Kasumi-1 (cell line): Measurements from ENCODE around the gene MBTD1.
A peak's percentile ranks its signal among the peaks of the same experiment; 100 is the strongest.
"Not testable (repeated sequence)": the region's sequence is repeated elsewhere in the genome, so short reads cannot be mapped to it uniquely, and the experiment has no call there.

ENCODE experiments used
- DNase-seq, 2 experiments: peaks; one replicate each; lab custom pipeline; 2025; lab: John Stamatoyannopoulos, UW

MBTD1 gene

DNA sequence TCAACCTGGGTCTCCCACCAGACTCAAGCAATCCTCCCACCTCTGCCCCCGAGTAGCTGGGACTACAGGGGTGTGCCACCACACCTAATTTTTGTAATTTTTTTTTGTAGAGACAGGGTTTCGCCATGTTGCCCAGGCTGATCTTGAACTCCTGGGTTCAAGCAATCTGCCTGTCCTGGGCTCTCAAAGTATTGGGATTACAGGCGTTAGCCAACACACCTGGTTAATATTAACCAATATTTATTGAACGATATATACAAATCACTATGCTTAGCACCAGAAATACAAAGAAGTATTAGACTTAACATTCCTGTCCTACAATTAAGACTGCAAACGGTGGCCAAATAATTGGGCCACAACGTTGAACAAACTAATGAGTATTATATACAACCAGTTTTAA lies 4.2 kb downstream of the MBTD1 start:
- DNase-seq: no peak

DNA sequence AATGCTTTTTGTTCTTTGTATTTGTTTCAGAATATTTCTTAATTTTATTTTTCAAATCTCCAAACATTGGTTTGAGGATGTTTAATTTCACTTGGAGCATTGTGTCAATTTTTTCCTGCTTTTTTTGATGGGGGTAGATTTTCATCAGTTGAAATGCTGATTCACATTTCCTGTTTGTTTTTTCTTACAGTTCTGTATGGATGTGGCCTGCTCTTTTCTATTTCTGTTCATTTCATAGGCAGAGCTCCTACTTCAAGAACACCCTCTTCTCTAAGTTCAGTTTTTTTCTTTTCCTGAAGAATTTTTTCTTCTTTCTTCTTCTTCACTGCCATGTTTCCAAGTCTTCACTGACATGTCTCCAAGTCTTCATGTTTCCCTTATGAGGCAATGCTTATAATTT lies 8.8 kb downstream of the MBTD1 start:
- DNase-seq: no peak

DNA sequence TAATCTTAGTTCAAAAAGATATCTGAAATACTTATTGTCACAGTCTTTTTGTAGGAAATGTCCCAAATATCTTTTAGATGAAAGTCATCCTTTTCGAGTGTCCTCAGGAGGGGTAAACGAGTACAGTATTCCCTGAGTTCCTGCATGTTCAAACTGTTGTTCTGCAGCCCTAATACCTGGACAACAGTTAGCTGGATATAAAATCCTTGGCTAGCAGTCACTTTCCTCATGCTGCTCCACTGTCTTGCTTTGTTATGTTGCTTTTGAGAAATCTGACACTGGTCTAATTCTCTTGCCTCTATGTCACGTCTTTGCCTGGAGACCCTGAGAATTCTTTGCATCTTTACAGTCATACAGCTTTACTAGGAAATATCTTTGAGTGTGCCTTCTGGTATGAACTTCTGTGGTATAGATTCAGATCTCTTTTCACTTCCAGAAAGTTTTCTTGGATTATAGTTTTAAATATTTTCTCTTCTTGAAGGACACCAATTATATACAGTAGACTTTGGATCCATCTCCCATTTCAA lies 9.5 kb downstream of the MBTD1 start:
- no peak for DNase-seq

DNA sequence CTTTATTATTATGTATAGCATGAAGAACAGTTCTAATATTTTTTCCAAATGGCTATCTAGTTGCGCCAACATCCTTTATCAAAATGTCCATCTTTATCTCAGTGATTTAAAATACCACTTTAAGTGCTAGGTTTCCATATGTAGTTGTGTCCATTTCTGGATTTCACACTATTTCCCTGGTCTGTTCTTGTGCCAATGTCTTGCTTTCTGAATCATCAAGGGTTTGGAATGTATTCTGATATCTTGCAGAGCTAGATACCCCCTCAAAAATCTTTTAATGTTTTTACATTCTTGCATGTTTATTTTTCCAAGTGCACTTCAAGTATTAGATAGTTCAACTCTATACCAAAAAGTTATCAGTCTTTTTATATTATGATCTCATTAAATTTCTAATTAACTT lies 14.3 kb downstream of the MBTD1 start:
- no peak for DNase-seq

DNA sequence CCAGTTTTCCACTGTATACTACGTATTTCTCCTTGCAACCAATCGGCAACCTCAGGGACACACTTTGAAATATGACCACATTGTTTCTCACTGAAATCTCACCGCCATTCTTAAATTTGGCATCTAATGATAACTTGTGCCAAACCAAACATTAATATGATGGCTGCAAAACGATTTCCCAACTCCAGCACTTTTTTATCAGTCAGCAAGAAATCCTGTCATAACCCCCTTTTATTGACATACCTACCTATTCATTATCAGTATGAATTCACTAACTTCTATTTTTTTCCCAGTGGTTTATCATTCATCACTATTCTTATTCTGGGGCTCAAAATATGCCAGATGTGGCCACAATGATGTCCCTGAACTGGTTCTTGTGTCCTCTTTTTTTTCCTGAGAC lies 15.8 kb downstream of the MBTD1 start:
- DNase-seq: no peak

DNA sequence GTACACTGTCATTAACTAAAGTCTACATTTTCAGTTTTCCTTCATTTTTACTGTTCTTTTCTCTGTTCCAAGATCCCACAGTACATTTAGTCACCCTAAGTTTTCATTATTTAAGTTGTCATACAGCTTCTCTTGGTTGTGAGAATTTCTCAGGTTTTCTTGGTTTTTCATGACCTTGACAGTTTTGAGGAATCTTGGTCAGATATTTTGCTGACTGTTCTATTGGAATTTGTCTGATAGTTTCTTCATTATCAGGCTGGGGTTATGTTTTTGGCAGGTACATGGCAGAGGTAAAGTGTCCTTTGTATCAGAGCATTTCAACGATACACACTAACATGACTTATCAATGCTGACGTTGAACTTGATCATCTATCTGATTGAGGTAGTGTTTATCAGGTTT lies 19.6 kb downstream of the MBTD1 start:
- no peak for DNase-seq

DNA sequence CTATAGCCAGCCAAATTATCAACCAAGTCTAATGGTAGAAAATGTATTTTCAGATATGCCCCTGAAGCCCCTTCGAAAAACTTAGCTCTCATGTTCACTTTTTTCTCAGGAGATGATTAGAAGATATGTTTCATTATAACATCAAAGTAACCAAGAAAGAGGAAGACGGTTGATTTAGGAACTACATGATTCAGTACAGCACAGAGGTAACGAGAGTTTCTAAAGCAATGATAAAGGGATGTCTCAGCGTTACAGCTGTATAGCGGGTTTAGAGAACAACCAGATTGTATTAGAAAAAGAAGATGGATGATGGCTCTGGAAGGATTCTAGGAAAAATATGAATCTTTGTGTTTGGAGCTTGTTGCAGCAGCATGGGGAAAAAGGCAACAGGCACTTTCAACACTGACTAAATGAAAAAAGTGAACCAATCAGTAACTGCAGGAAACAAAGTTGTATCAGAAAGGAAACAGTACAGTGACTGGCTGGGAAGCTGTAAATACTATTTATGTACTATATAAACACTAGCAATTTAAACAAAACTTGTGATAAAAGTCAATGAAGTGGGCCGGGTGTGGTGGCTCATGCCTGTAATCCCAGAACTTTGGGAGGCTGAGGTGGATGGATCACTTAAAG lies 21.5 kb downstream of the MBTD1 start:
- DNase-seq: peak; percentile 69 to 79

DNA sequence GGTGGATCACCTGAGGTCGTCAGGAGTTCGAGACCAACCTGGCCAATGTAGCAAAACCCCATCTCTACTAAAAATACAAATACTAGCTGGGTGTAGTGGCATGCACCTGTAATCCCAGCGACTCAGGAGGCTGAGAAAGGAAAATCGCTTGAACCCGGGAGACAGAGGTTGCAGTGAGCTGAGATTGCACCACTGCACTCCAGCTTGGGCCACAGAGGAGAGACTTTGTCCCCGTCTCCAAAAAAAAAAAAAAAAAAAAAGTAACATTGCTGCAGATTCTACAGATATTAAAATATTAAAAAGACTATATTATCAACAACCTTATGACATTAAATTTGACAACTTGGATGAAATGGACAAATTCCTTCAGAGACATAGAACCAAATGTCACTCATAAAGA lies 25.7 kb downstream of the MBTD1 start:
- no peak for DNase-seq

DNA sequence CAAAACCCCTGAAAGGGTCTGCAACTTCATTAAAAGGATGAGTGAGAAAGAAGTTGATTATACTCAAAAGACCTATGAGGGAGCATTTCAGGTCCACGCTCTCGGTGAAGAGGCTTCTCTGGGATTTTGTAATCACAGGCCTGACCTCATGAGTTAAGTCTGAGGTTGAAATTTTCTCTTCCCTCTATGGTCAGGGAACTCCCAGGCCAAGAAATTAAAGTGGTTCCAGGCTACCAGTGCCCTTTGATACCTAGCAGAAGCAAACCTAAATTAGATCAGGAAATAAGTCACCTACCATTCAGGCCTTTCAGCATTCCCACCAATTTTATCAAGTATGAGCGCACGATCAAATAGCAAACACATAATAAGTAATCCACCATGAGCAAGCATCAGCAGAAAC lies 27.9 kb downstream of the MBTD1 start:
- DNase-seq: no peak

DNA sequence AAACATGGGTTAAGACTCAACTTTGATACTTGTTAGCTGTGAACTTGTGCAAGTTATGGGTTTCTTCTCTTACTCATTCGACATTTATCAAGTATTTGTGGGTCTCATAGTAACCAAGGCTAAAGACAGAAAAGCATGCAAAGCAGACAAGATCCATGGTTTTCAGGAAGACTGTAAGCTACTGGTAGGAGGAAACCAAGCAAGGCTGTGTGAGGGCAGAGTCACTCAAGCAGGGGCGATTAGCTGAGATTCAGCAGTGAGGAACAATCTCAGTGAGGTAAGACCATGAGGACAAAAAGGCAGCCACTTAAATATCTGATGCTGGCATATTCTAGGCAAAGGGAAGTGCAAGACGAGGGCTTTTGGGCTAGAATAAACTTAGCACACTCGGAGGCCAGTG lies 29.5 kb downstream of the MBTD1 start:
- DNase-seq: no peak

DNA sequence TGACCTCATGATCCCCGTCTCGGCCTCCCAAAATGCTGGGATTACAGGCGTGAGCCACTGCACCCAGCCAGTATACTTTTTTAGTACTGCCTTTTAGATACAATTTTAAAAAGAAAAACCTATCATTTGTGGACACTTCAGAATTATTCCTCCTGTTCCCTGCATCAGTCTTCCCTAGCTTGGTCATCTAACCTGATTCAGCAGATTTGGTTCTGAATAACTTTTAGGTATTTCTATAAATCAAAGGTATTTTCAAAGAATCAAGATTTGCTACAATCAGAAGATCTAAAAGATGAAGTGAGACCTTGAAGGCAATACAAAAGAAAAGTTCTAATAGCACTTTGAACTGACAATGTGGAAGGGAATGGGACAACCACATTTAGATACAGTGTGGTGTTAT lies 30.0 kb downstream of the MBTD1 start:
- no peak for DNase-seq

DNA sequence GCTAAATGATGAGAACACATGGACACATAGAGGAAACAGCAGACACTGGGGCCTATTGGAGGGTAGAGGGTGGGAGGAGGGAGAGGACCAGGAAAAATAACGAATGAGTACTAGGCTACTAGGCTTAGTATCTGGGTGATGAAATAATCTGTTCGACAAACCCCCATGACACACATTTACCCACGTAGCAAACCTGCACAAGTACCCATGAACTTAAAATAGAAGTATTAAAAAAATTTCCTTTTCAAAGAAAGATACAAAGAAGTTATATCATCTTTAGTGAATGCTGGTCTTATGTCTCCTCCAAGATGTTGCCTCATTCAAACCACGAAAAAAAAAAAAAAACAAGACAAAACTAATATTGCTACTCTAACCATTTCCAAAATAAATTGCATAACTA lies 31.7 kb downstream of the MBTD1 start:
- DNase-seq: no peak

DNA sequence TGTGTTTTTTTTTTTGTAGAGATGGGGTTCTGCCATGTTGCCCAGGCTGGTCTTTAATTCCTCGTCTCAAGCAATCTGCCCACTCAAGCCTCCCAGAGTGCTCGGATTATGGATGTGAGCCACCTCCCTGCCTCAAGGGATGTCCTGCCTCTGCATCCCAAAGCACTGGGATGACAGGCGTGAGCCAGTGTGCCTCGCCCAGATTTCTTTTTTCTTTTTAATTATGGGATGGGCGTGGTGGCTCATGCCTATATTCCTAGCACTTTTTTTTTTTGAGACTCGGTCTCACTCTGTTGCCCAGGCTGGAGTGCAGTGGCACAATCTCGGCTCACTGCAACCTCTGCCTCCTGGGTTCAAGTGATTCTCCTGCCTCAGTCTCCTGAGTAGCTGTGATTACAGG lies 34.3 kb downstream of the MBTD1 start:
- DNase-seq: not testable (repeated sequence)

DNA sequence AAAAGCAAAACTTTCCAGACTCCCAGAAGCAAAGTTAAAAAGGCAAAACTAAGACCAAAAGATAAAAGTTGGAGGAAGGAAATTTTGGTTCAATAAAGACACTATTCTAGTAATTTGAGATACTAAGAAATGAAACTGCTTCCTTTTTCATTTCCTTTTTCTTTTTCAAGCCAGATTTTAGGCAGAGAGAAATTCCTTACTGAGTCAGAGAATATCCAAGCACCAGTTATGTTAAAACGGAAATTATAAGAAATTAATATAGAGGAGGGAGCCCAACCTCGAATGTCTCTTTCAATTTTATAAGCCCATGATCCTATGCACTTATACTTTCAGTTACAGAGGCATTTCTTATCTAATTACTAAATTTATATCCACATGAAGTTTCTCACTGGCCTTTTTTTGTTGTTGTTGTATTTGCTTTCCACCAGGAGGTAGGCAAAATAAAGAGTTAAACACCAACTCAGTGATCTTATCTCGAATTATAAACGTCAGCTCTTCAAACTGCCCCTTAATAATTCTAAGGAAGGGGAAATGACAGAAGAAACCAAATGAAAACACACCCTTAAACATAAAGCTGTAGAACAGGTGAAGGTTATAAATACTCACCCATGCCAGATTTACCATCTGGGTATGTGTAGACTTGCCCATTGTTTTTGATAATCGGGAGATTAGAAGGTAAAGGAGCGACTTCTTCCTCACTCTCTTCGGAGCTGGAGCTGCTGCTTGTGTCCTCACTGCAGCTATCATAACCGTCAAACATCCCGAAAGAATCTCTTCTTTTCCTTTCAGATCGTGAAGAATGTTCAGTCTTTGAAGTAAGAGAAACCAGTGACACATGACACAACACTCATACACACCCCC lies 35.2 kb downstream of the MBTD1 start:
- no peak for DNase-seq

DNA sequence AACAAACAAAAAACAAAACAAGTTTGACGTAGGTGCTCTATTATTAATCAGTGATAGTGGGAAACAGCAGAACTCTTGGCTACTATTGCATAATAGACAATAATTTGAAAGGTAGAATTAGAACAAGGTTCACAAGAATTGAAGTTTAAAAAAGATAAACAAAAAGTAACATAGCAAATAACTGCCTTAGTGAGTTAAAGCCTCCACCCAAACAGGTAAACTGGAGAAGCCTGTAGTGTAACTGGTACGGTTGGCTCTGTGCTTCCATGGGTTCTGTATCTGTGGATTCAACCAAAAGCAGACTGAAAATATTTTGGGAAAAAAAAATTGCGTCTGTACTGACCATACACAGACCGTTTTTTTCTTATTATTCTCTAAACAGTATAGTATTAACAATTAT lies 38.5 kb downstream of the MBTD1 start:
- DNase-seq: no peak

DNA sequence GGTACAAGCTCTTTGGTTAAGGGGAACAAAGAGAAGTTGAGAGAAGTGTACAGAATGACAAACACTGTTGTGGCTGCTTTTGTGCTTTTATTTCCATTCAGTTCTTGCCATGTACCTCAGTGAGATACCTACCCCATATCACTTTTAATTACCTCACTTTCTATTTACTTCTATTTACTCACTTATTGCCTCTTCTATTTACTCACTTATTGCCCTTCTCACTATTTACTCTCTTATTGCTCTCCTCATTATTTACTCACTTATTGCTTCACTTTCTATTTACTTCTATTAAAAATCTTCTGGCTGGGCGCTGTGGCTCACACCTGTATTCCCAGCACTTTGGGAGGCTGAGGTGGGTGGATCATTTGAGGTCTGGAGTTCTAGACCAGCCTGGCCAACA lies 41.9 kb downstream of the MBTD1 start:
- DNase-seq: no peak

DNA sequence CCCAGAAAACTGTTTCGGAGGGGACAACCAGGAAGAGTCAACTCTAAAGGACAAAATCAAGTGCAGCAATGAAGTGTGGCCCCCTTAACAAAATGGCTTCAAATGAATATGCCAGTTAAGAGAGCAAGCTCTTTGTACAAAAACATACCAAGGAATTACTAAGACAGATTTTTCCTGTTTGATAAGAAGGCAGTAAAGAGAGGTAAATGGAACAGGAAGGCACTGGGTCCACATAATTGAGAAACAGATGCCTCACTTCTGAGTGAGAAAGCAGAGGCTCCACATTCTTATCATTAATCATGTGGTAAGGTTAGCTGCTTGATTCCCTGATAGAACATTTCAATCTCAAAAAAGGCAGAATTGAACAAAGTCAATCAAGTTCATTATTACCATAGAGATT lies 44.9 kb downstream of the MBTD1 start:
- no peak for DNase-seq

DNA sequence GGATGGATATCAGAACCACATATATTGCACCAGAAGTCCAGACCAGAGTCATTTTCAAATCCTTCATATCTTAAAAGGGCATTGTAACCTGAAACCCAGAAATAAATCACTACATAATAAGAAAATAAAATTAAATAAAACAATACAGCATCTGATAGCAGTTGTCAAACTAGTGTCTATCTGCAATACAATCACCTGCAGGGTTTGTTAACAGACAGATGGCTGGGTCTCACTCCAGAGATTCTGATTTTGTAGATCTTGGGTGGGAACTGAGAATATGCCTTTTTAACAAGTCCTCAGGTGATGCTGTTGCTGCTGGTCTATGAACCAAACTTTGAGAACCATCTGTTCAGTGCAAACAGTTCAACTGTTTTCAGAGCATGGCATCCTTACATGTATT lies 56.0 kb downstream of the MBTD1 start:
- DNase-seq: no peak

DNA sequence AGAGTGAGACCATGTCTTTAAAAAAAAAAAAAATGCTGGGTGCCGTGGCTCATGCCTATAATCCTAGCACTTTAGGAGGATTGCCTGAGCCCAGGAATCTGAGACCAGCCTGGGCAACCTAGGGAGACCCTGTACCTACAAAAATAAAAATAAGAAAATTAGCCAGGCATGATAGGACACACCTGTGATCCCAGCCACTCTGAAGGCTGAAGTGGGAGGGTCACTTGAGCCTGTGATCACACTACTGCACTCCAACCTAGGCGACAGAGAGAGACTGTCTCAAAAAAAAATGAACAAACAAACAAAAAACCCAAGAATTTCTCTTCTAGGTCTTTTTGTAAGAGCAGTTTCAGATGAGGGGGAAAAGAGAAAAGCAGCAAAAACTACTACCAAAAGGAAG lies 59.0 kb downstream of the MBTD1 start:
- DNase-seq: no peak

DNA sequence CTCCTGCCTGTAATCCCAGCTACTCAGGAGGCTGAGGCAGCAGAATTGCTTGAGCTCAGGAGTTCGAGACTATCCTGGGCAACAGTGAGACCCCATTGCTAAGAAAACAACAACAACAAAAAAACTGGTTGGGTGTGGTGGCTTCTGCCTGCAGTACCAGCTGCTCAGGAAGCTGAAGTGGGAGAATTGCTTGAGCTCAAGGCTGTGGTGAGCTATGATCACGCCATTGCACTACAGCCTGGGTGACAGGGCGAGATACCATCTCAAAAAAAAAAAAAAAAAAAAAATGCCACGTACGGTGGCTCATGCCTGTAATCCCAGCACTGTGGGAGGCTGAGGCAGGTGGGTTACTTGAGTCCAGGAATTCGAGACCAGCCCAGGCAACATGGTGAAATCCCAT lies 59.6 kb downstream of the MBTD1 start:
- DNase-seq: no peak

DNA sequence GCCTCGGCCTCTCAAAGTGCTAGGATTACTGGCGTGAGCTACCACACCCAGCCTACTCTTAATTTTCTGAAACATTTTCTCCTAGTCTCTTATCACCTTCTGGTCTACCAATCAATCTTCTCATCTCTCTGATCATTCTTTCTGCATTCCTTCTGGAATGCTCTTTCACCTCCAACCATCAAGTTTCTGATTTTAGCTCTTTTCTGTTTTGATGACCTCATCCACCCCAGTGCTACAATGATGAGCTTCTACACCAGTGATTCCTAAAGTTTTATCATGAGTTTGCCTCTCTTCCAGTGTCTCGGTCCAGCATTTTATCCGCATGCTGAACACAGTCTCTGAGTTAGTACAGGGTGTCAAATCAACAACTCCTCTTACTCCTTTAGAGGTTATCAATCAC lies 62.1 kb downstream of the MBTD1 start:
- no peak for DNase-seq

DNA sequence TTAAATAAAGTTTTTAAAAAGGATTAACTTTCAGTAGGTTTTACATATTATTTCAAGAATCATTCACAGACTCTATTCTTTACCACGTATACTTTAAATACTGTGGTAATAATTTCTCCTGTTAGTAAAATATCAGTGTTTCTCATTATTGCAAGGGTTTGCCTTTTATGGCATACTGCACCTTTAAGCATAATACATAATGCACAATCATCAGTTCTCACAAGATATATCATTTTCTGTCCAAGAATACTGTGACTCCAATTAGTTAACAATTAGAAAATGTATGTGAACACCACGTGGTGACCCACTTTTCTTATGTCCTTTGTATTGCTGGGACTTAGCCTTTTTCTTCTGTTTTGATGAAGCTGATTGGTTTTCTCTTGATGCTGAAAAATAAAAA lies 68.0 kb downstream of the MBTD1 start:
- DNase-seq: no peak

DNA sequence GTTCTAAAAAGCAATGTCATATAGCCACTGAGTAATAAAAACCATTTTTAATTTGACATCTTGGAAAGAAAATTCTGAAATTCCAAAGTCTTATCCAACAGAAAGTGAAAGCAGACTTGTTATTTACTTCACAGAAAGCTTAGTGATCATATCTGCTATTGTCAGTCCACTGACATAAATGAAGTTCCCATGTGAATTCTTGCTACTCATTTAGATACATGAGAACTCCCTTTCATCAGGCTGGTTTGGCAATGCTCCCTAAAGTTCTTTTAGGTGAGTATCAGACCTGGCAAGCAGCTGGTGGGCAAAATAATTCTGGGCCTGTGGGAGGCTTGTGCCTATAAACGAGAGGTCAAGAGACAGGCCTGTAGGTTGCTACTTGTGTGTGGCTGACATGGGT lies 70.2 kb downstream of the MBTD1 start:
- DNase-seq: no peak

DNA sequence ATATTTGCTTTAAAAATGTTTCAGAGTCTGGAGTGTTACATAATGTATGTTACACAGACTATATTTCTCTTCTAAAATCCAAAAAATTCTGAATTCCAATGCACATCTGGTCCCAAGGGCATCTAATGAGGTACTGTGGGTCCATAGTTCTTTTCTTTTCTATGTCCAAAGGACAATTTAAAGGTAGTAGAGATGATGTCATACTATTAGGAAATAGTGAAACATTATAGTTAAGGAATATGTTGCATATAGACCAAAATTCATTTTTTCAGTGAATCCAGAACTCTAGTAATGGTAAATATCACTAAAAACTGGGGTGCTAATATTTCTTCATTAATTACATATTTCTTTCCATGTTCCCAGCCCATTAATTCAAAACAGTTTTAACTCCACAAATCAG lies 70.7 kb downstream of the MBTD1 start:
- DNase-seq: no peak
